Mucosa of descending colon (tissue), 3 donors: Measurements from ENCODE around the gene C10orf95. TPM values are rescaled to one million over a fixed set of nuclear protein-coding genes. Genes with fewer than 3 reads are reported as not detected.

Experiments
- ATAC-seq: fragments of 200-7000 bp; cut with Tn5 transposase; one replicate; pipeline ENCODE4 v1.9.1; 2020; ENCODE audit warnings: mild to moderate bottlenecking, moderate library complexity
- DNase-seq, 3 donors: peaks; one replicate each; pipeline ENCODE4 v3.0.0-alpha.2; 2020
- H3K36me3 ChIP-seq: fragments of 200-600 bp; one replicate; pipeline ENCODE4 v1.8.0; 2021; ENCODE audit warnings: low read depth, mild to moderate bottlenecking
- H3K4me1 ChIP-seq: fragments of 200-600 bp; one replicate; pipeline ENCODE4 v1.8.0; 2021; ENCODE audit warnings: low read depth, mild to moderate bottlenecking
- H3K4me3 ChIP-seq: fragments of 200-600 bp; one replicate; pipeline ENCODE4 v1.8.0; 2021; ENCODE audit warnings: mild to moderate bottlenecking
- H3K9me3 ChIP-seq: fragments of 200-600 bp; one replicate; pipeline ENCODE4 v1.8.0; 2021; ENCODE audit warnings: mild to moderate bottlenecking
- CTCF ChIP-seq: fragments of 200-600 bp; IDR thresholded peaks from one replicate; pipeline ENCODE4 v1.8.0; 2022; ENCODE audit warnings: antibody characterized with exemption, mild to moderate bottlenecking
- intact Hi-C, 2 donors: fragments of 100-400 bp; cut with DNase I in 1 of 2; cut with micrococcal nuclease in 1 of 2; formaldehyde crosslinking; loops; one replicate each; pipeline versions ENCODE4 v1.11.0 to v1.11.1; 2022; cut with DNase I, micrococcal nuclease
- total RNA-seq, 3 donors: library from RNA; stranded (reverse); fragmentation: NEBNext Ultra II Directional in 2 of 3; extraction: Animal tissue kit (Norgen Biotek cat#: 25700) in 2 of 3; gene quantifications; one replicate each; pipeline versions ENCODE4 v1.2.1 to v1.2.4, GENCODE V29; 2021 to 2023
- donor health status: DM: no; HTN: no; CAD: no; lungs with moderate emphysema.
- donor health status: DM: no; HTN: no; CAD: no.
- donor health status: DM: no; HTN: yes; CAD: no.

Gene C10orf95
- total RNA-seq, 3 donors from 2014 or later = 0.41 to 2.3 (median 2.0) TPM

GRCh38 chr10:102434394-102435132 lies 16.8 kb downstream of the C10orf95 start:
- H3K4me3 ChIP-seq = no peak overlapping the region
- H3K9me3 ChIP-seq = no peaks in the 10 kb centered on the region
- peaks cover 15% of the 10 kb centered on the region for H3K4me1 ChIP-seq
- TF ChIP-seq CTCF = no peak
- no peaks in the 10 kb centered on the region for H3K36me3 ChIP-seq
- ATAC-seq = no peak
- DNase-seq = no peak
- intact Hi-C loops = no loop called here

- no peak for TF ChIP-seq CTCF
- DNase-seq (peak in 1 of 3 donors; percentile 57), ATAC-seq (no peak)
- intact Hi-C loops = no loop called here
- H3K36me3 ChIP-seq = no peaks in the 10 kb centered on the region
- H3K4me3 ChIP-seq = no peak overlapping the region
- H3K9me3 ChIP-seq = no peaks in the 10 kb centered on the region
- H3K4me1 ChIP-seq = peaks cover 15% of the 10 kb centered on the region
Measured at GRCh38 chr10:102433619-102434046, 17.7 kb downstream of the C10orf95 start.

GRCh38 chr10:102432162-102432950 lies 19.0 kb downstream of the C10orf95 start, which contains the start of gene CUEDC2:
TSS of gene CUEDC2 (minus strand) at chr10:102432574. CDS start at chr10:102425188, 7,386 bp downstream.
- no peaks in the 10 kb centered on the region for H3K9me3 ChIP-seq
- no peak for TF ChIP-seq CTCF
- peak within 1 kb of the TSS; percentile 70 for H3K4me3 ChIP-seq
- peak; percentile 98 to 99 (median 99) for DNase-seq
- intact Hi-C loops = no loop called here
- peaks cover 15% of the 10 kb centered on the region for H3K4me1 ChIP-seq
- peak; percentile 98 for ATAC-seq
- no peaks in the 10 kb centered on the region for H3K36me3 ChIP-seq

- no peak for TF ChIP-seq CTCF
- Histone ChIP-seq H3K4me1 (peaks cover 15% of the 10 kb centered on the region), H3K36me3 (no peaks in the 10 kb centered on the region), H3K4me3 (no peak overlapping the region), H3K9me3 (no peaks in the 10 kb centered on the region)
- ATAC-seq (peak; percentile 8), DNase-seq (no peak)
- intact Hi-C loops = no loop called here
Measured at GRCh38 chr10:102431452-102432124, 19.8 kb downstream of the C10orf95 start.

GRCh38 chr10:102429468-102429867 lies 21.9 kb downstream of the C10orf95 start:
- intact Hi-C loops = no loop called here
- ATAC-seq = no peak
- DNase-seq = no peak
- Histone ChIP-seq H3K36me3 (no peaks in the 10 kb centered on the region), H3K9me3 (no peaks in the 10 kb centered on the region), H3K4me3 (no peak overlapping the region), H3K4me1 (peaks cover 15% of the 10 kb centered on the region)
- TF ChIP-seq CTCF = no peak
